Mesendoderm (in vitro differentiated cells): ENCODE measurements around the gene RAPGEF4.

Experiments used
- DNase-seq: peaks from one replicate; pipeline ENCODE4 v3.0.0; 2013
- H2AK5ac ChIP-seq: 2 replicates; pipeline ENCODE4 v1.6.1; 2013; ENCODE audit warnings: low read length, inconsistent platforms
- H2BK120ac ChIP-seq: 2 replicates; pipeline ENCODE4 v1.6.1; 2013; ENCODE audit warnings: low read depth, mild to moderate bottlenecking, low read length, moderate library complexity, mixed read lengths
- H2BK15ac ChIP-seq: replicated peaks from 2 replicates; pipeline ENCODE4 v1.6.1; 2013; ENCODE audit warnings: low read depth, mild to moderate bottlenecking, moderate library complexity
- H2BK5ac ChIP-seq: 2 replicates; pipeline ENCODE4 v1.6.1; 2013; ENCODE audit warnings: low read length, inconsistent platforms
- H3K18ac ChIP-seq: 2 replicates; pipeline ENCODE4 v1.6.1; 2013; ENCODE audit warnings: mild to moderate bottlenecking, low read length, mixed read lengths
- H3K23ac ChIP-seq: one replicate; pipeline ENCODE4 v1.6.1; 2013; ENCODE audit warnings: low read length
- H3K27ac ChIP-seq: 2 replicates; pipeline ENCODE4 v1.5.1; 2013; ENCODE audit warnings: low read depth, mild to moderate bottlenecking, inconsistent platforms, low read length, moderate library complexity
- H3K27me3 ChIP-seq: 2 replicates; pipeline ENCODE4 v1.6.1; 2013; ENCODE audit warnings: low read length, control low read depth, mild to moderate bottlenecking, inconsistent platforms; ENCODE audit not compliant: insufficient read depth, poor library complexity
- H3K36me3 ChIP-seq: 2 replicates; pipeline ENCODE4 v1.6.1; 2013; ENCODE audit warnings: low read length, inconsistent platforms; ENCODE audit not compliant: control insufficient read depth, insufficient read depth
- H3K4ac ChIP-seq: one replicate; pipeline ENCODE4 v1.6.1; 2013; ENCODE audit warnings: low read depth, mild to moderate bottlenecking, low read length, moderate library complexity
- H3K4me1 ChIP-seq: 2 replicates; pipeline ENCODE4 v1.6.1; 2013; ENCODE audit warnings: low read depth, low read length, inconsistent platforms; ENCODE audit not compliant: control insufficient read depth
- H3K4me2 ChIP-seq: 2 replicates; pipeline ENCODE4 v1.6.1; 2013; ENCODE audit warnings: low read length
- H3K4me3 ChIP-seq: 2 replicates; pipeline ENCODE4 v1.5.1; 2013; ENCODE audit warnings: mild to moderate bottlenecking, low read length
- H3K56ac ChIP-seq: one replicate; pipeline ENCODE4 v1.6.1; 2013; ENCODE audit warnings: low read length
- H3K79me1 ChIP-seq: 2 replicates; pipeline ENCODE4 v1.6.1; 2013; ENCODE audit warnings: low read length, inconsistent platforms
- H3K79me2 ChIP-seq: 2 replicates; pipeline ENCODE4 v1.6.1; 2013; ENCODE audit warnings: mild to moderate bottlenecking, low read length; ENCODE audit not compliant: control insufficient read depth, insufficient read depth
- H3K9ac ChIP-seq: 2 replicates; pipeline ENCODE4 v1.6.1; 2013; ENCODE audit warnings: low read length, inconsistent platforms
- H4K5ac ChIP-seq: one replicate; pipeline ENCODE4 v1.6.1; 2013; ENCODE audit warnings: low read length
- H4K8ac ChIP-seq: one replicate; pipeline ENCODE4 v1.6.1; 2013; ENCODE audit warnings: low read depth, mild to moderate bottlenecking, control low read depth, low read length, moderate library complexity
- WGBS: extraction: QIAGEN DNeasy Blood & Tissue Kit; methylation state at CpG from one replicate; pipeline ENCODE4 v1.1.7; 2013; ENCODE audit warnings: low lambda C conversion rate, missing lambda C conversion rate; ENCODE audit not compliant: insufficient coverage; ENCODE audit errors: extremely low coverage; 5-methylcytosine and 5-hydroxymethylcytosine counted together

Gene RAPGEF4

GRCh38 chr2:172723286-172723685 is 12.4 kb upstream of the RAPGEF4 start:
- H3K23ac ChIP-seq, result no peak overlapping the region
- DNase-seq, result no peak
- H3K36me3 ChIP-seq, result no peaks in the 10 kb centered on the region
- H4K8ac ChIP-seq, result no peak overlapping the region
- no peak overlapping the region for H3K4me2 ChIP-seq
- no peak overlapping the region for H3K27ac ChIP-seq
- H3K27me3 ChIP-seq, result no peaks in the 10 kb centered on the region
- H2BK120ac ChIP-seq, result no peak overlapping the region
- H2BK5ac ChIP-seq, result no peak overlapping the region
- H3K56ac ChIP-seq, result no peak overlapping the region
- no peak overlapping the region for H2AK5ac ChIP-seq
- H3K18ac ChIP-seq, result no peak overlapping the region
- H4K5ac ChIP-seq, result no peak overlapping the region
- H3K9ac ChIP-seq, result no peak overlapping the region
- no peaks in the 10 kb centered on the region for H3K79me1 ChIP-seq
- no peak overlapping the region for H3K4me3 ChIP-seq
- H3K4ac ChIP-seq, result no peak overlapping the region
- H3K79me2 ChIP-seq, result no peaks in the 10 kb centered on the region
- no peak overlapping the region for H2BK15ac ChIP-seq
- H3K4me1 ChIP-seq, result no peaks in the 10 kb centered on the region

GRCh38 chr2:172724724-172725123 is 10.9 kb upstream of the RAPGEF4 start:
- no peaks in the 10 kb centered on the region for H3K79me1 ChIP-seq
- H3K9ac ChIP-seq, result no peak overlapping the region
- H3K4me2 ChIP-seq, result no peak overlapping the region
- H3K4me3 ChIP-seq, result no peak overlapping the region
- H4K5ac ChIP-seq, result no peak overlapping the region
- no peak overlapping the region for H2BK120ac ChIP-seq
- no peak overlapping the region for H3K56ac ChIP-seq
- no peak overlapping the region for H4K8ac ChIP-seq
- H3K4me1 ChIP-seq, result no peaks in the 10 kb centered on the region
- no peaks in the 10 kb centered on the region for H3K27me3 ChIP-seq
- H3K4ac ChIP-seq, result no peak overlapping the region
- no peak overlapping the region for H2BK5ac ChIP-seq
- no peak overlapping the region for H3K27ac ChIP-seq
- H3K18ac ChIP-seq, result no peak overlapping the region
- no peak overlapping the region for H3K23ac ChIP-seq
- H2BK15ac ChIP-seq, result no peak overlapping the region
- no peak for DNase-seq
- no peaks in the 10 kb centered on the region for H3K79me2 ChIP-seq
- WGBS, result no CpG with 5 or more reads among the region's 4 CpGs
- H3K36me3 ChIP-seq, result no peaks in the 10 kb centered on the region
- H2AK5ac ChIP-seq, result no peak overlapping the region

- no peak overlapping the region for H3K18ac ChIP-seq
- H2BK15ac ChIP-seq, result no peak overlapping the region
- no peak overlapping the region for H2BK5ac ChIP-seq
- H3K4ac ChIP-seq, result no peak overlapping the region
- H3K9ac ChIP-seq, result no peak overlapping the region
- no peak overlapping the region for H3K56ac ChIP-seq
- no peaks in the 10 kb centered on the region for H3K79me1 ChIP-seq
- H2BK120ac ChIP-seq, result no peak overlapping the region
- no peak overlapping the region for H4K8ac ChIP-seq
- no peaks in the 10 kb centered on the region for H3K27me3 ChIP-seq
- no peak overlapping the region for H4K5ac ChIP-seq
- H3K4me3 ChIP-seq, result no peak overlapping the region
- no peak overlapping the region for H2AK5ac ChIP-seq
- H3K27ac ChIP-seq, result no peak overlapping the region
- H3K4me2 ChIP-seq, result no peak overlapping the region
- no peak for DNase-seq
- H3K79me2 ChIP-seq, result no peaks in the 10 kb centered on the region
- H3K23ac ChIP-seq, result no peak overlapping the region
- no peaks in the 10 kb centered on the region for H3K36me3 ChIP-seq
- WGBS, result no CpG with 5 or more reads among the region's 2 CpGs
- H3K4me1 ChIP-seq, result no peaks in the 10 kb centered on the region
Measured at GRCh38 chr2:172725284-172725683, 10.4 kb upstream of the RAPGEF4 start.

- Histone ChIP-seq H3K36me3 (no peaks in the 10 kb centered on the region), H3K27ac (no peak overlapping the region), H3K4me2 (no peak overlapping the region), H3K56ac (no peak overlapping the region), H3K4ac (no peak overlapping the region), H3K9ac (no peak overlapping the region), H2BK15ac (no peak overlapping the region), H2BK5ac (no peak overlapping the region), H2BK120ac (no peak overlapping the region), H3K79me2 (no peaks in the 10 kb centered on the region), H3K18ac (no peak overlapping the region), H4K8ac (no peak overlapping the region), H2AK5ac (no peak overlapping the region), H3K4me1 (no peaks in the 10 kb centered on the region), H3K4me3 (no peak overlapping the region), H3K79me1 (no peaks in the 10 kb centered on the region), H4K5ac (no peak overlapping the region), H3K27me3 (no peaks in the 10 kb centered on the region), H3K23ac (no peak overlapping the region)
- WGBS, result no CpG with 5 or more reads among the region's 3 CpGs
- no peak for DNase-seq
Measured at GRCh38 chr2:172725746-172726145, 9.9 kb upstream of the RAPGEF4 start.

GRCh38 chr2:172726172-172726735 is 9.4 kb upstream of the RAPGEF4 start:
- Histone ChIP-seq H3K27ac (no peak overlapping the region), H3K23ac (no peak overlapping the region), H3K27me3 (no peaks in the 10 kb centered on the region), H3K4me2 (no peak overlapping the region), H3K9ac (no peak overlapping the region), H3K79me2 (no peaks in the 10 kb centered on the region), H2BK15ac (no peak overlapping the region), H3K79me1 (no peaks in the 10 kb centered on the region), H3K4me3 (no peak overlapping the region), H4K5ac (no peak overlapping the region), H2BK120ac (no peak overlapping the region), H3K18ac (no peak overlapping the region), H2BK5ac (no peak overlapping the region), H3K36me3 (no peaks in the 10 kb centered on the region), H2AK5ac (no peak overlapping the region), H4K8ac (no peak overlapping the region), H3K56ac (no peak overlapping the region), H3K4me1 (no peaks in the 10 kb centered on the region), H3K4ac (no peak overlapping the region)
- peak; percentile 56 for DNase-seq
- no CpG with 5 or more reads among the region's 8 CpGs for WGBS

GRCh38 chr2:172730411-172730810 is 5.2 kb upstream of the RAPGEF4 start:
- Histone ChIP-seq H3K4me3 (no peak overlapping the region), H3K18ac (no peak overlapping the region), H3K36me3 (no peaks in the 10 kb centered on the region), H3K79me1 (no peaks in the 10 kb centered on the region), H2BK5ac (no peak overlapping the region), H3K27me3 (peaks cover 2% of the 10 kb centered on the region), H3K27ac (no peak overlapping the region), H4K5ac (no peak overlapping the region), H3K9ac (no peak overlapping the region), H3K4ac (no peak overlapping the region), H2AK5ac (no peak overlapping the region), H3K79me2 (no peaks in the 10 kb centered on the region), H3K56ac (no peak overlapping the region), H4K8ac (no peak overlapping the region), H3K4me2 (no peak overlapping the region), H2BK120ac (no peak overlapping the region), H3K23ac (no peak overlapping the region), H2BK15ac (no peak overlapping the region), H3K4me1 (no peaks in the 10 kb centered on the region)
- no CpG with 5 or more reads among the region's 2 CpGs for WGBS
- no peak for DNase-seq
